ENCODE data around the gene KRT4. TPM values are rescaled to one million over a fixed set of nuclear protein-coding genes. Genes with fewer than 3 reads are reported as not detected.

Gene KRT4
- total RNA-seq, 1 donor, result not detected

- no peak overlapping the region for H3K4me3 ChIP-seq (ENCODE audit: low read depth, low read length)
- DNase-seq (ENCODE audit: low read depth), result no peak
Measured at GRCh38 chr12:52817699-52818238, 3.9 kb upstream of the KRT4 start.

GRCh38 chr12:52817003-52817698 lies 3.2 kb upstream of the KRT4 start:
- DNase-seq (ENCODE audit: low read depth), result no peak
- H3K4me3 ChIP-seq (ENCODE audit: low read depth, low read length), result no peak overlapping the region
- no peak for TF ChIP-seq CTCF (IDR thresholded peaks at IDR 0.05; ENCODE audit: insufficient read depth, low read depth, low read length)

More at GRCh38 chr12:52817699-52818238, 3.9 kb upstream of the KRT4 start:
- no peak for TF ChIP-seq CTCF (IDR thresholded peaks at IDR 0.05; ENCODE audit: insufficient read depth, low read depth, low read length)

- TF ChIP-seq CTCF (IDR thresholded peaks at IDR 0.05; ENCODE audit: insufficient read depth, low read depth, low read length), result no peak
- no peak for DNase-seq (ENCODE audit: low read depth)
- H3K4me3 ChIP-seq (ENCODE audit: low read depth, low read length), result no peak overlapping the region
Measured at GRCh38 chr12:52815676-52816588, 2.0 kb upstream of the KRT4 start.

GRCh38 chr12:52815161-52815560 lies 1.2 kb upstream of the KRT4 start:
- DNase-seq (ENCODE audit: low read depth), result no peak
- TF ChIP-seq CTCF (IDR thresholded peaks at IDR 0.05; ENCODE audit: insufficient read depth, low read depth, low read length), result no peak
- H3K4me3 ChIP-seq (ENCODE audit: low read depth, low read length), result no peak overlapping the region

- no peak for DNase-seq (ENCODE audit: low read depth)
- no peak for TF ChIP-seq CTCF (IDR thresholded peaks at IDR 0.05; ENCODE audit: insufficient read depth, low read depth, low read length)
- H3K4me3 ChIP-seq (ENCODE audit: low read depth, low read length), result no peak overlapping the region
Measured at GRCh38 chr12:52814710-52815155, 817 bp upstream of the KRT4 start.

GRCh38 chr12:52813203-52813819 lies 605 bp downstream of the KRT4 start:
- DNase-seq (ENCODE audit: low read depth), result no peak
- no peak for TF ChIP-seq CTCF (IDR thresholded peaks at IDR 0.05; ENCODE audit: insufficient read depth, low read depth, low read length)
- no peak overlapping the region for H3K4me3 ChIP-seq (ENCODE audit: low read depth, low read length)

All from fibroblast of villous mesenchyme (primary cell).